Measurements from ENCODE around the gene SLC35C1.
"Not testable (repeated sequence)": the region's sequence is repeated elsewhere in the genome, so short reads cannot be mapped to it uniquely, and the experiment has no call there.

SLC35C1 gene

DNA sequence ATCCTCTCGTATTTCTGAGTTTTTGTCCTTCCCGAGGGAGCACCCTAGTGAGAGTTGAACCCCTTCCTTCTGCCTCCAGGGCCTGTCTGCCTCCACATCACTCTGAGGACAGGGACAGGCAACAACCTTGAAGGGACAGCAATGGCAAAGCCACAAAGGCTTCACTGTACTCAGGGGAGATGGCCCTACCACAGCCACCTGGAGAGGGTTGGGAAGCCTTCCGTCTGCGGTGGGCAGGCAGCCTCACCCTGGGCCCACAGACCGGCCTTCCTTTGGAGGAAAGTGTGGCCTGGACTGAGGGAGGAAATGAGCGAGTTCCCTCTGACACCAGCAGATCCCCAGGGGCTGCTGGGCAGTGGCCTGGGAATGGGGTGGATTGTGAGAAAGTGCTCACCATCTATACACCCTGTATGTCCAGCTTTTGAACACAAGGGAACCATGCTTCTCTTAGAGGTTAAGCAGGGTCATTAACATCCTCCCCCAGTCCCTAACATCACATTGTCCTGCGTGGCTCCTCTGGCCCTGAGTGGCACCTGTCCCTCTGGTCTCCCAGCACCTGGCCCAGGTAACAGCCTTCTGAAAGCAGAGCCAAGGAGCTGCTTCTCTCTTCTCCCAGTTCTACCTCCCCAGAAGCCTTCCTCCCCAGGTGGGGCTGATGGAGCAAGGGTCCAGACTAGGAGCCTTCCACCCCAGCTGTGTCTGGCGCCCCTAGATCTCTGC is 6.8 kb downstream of the SLC35C1 start:
- FAIRE-seq = no peak

GRCh38 chr11:45812581-45813548 is 7.9 kb downstream of the SLC35C1 start:
- no peak for FAIRE-seq

DNA sequence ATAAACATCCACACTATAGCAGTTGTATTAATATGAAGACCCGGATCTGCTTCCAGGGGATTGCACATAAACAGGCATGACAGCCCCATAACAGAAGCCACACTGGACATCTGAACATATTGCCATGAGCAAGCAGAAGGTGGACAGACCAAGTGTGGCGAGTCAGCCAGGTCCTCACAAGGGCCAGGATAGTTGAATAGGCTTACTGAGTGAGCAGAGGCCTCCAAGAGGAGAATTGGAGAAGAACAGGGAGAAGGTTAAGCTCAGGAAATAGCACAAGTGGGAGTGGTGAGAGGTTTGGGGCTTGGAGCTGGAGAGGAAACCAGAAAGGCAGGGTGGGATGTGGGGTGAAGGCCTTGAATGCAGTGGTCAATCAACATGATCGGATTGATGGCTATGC is 10.8 kb downstream of the SLC35C1 start:
- FAIRE-seq = no peak

DNA sequence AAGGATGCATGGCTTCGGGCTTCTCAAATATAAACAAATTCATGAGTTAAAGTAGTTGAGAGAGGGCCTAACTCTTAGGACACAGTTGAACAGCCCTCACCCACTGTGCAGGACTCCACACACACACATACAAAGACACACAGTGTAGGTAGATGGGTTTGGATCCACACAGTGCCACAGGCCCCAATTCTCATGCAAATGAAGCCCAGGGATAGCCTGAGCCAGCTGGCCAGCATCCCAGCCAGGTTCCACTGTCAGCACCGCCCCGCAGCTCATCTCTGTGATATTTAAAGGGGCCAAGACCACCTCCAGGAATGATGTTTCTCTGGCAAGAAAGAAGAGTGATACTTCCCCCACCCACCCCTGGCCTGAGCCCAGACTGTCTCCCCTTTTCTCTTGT is 11.7 kb downstream of the SLC35C1 start:
- no peak for FAIRE-seq

DNA sequence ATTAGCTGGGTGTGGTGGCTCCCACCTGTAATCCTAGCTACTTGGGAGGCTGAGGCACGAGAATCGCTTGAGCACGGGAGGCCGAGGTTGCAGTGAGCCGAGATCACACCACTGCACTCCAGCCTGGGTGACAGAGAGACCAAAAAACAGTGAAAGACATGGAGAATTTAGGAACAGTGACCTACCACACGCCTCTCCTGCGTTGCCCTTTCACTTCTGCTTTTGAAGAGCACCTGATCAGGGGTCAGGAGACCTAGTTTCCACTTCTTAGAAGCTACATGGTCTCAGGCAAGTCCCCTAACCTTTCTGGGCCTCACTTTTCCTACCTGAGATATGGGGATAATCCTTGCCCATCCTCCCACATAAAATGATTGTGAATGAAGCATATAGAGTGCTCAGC is 12.2 kb downstream of the SLC35C1 start:
- no peak for FAIRE-seq

DNA sequence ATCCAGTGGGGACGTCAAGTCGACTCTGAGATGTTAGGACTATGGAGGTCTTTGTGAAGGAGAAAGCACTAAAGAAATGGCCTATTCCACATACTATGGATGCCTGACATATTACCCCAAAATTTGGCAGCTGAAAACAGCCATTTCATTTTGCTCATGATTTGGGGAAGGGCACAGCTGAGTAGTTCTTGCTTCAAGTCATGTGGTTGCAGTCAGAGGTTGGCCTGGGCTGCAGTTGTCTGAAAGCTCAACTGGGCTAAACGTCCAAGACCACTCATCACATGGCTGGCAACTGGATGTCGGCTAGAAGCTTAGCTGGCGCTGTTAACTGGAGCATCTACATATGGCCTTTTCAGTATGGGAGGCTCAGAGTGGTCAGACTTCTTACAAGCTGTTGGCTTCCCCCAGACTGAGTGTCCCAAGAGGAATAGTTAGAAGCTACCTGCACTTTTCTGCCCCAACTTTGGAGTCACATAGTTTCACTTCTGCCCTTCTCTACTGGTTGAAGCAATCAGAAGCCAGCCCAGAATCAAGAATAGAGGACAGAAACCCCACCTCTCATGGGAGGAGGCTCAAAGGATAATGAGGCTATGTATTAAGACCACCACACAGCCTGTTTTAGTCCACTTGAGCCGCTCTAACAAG is 14.1 kb downstream of the SLC35C1 start:
- FAIRE-seq = no peak

DNA sequence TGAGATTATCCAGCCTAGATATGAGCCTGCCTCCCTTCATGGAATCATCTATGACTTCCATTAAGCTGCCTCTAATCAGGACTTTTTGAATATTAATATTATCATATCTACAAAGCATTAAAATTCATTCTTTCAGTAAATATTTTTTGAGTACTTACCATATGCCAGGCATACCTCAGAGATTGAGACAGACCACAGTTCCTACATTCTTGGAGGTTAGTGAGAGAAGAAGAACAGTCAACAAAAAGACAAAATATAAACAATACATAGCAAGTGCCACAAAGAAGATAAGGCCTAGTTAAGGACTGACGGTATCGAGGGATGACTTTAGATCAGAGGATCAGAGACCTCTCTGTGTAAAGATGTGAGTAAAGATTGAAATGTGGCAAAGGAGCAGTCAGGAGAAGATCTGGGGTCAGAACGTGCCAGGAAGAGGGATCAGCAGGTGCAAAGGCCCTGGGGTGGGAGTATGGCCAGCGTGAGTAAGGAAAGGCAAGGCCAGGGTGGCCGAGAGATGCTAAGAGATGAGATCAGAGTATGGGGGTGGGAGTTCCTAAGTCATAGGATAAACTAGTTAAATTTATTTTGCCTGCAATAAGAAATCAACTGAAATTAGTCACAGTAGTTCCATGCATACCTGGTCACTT is 15.4 kb downstream of the SLC35C1 start:
- FAIRE-seq = no peak

DNA sequence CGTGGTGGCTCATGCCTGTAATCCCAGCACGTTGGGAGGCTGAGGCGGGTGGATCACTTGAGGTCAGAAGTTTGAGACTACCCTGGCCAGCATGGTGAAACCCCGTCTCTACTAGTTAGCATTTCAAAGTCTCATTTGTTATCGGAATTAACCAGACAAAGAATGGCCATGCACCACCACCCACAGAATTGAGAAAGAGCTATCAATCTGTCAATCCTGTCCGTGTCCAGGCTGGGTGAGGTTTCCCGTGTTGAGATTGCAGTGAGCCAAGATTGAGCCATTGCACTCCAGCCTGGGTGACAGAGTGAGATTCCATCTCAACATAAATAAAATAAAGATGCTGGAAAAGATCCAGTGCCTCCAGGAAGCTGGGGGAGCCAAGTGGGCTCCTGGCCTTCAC is 21.5 kb downstream of the SLC35C1 start:
- peak; percentile 100 for FAIRE-seq

DNA sequence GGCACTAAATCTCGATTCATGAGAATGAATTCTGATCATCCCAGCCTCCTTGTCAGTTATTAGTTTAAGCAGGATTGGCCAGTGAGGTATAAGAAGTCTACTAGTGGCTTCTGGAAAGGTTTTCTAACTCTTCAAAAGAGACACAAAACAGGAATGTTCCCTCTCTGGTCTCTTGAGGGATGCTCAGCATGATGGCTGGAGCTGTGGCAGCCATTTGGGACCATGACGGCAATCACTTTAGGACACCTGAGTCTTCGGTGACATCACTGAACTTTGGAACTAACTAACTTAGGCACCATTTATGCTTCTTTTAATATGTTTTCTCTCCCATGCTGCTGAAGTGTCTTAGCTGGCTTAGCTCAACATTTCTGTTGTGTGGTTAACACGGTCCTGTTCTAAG is 22.2 kb downstream of the SLC35C1 start:
- no peak for FAIRE-seq

DNA sequence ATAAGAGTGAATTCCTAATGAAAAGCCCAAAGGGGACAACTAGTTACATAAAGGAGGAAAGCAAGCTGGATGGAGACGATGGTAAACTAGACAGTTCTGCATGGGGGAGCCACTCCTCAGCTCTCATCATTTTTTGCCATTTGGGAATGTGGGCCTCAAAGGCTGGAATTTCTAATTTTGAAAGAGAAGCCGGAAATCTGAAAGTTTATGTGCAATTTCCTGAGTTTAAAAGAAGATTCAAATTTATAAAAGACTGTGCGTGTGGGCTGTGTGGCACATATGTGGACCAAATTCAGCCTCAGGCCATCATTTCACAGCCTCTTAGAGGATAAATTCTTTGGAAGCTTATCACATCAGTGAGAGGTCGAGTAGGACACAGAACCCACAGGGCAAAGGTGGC is 24.0 kb downstream of the SLC35C1 start:
- FAIRE-seq = no peak

DNA sequence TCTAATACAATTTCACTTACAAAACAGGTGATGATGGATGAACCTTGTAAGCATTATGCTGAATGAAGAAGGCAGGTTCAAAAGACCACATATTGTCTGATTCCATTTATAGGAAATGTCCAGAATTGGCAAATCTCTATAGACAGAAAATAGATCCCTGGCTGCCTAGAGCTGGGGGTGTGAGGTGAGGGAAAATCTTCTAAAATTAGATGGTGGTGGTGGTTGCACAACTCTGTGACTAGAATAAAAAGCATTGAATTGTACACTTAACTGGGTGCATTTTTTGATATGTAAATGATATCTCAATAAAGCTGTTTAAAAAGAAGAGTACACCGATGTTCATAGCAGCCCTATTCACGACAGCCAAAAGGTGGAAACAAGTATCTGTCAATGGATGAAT is 25.6 kb downstream of the SLC35C1 start:
- FAIRE-seq = no peak

DNA sequence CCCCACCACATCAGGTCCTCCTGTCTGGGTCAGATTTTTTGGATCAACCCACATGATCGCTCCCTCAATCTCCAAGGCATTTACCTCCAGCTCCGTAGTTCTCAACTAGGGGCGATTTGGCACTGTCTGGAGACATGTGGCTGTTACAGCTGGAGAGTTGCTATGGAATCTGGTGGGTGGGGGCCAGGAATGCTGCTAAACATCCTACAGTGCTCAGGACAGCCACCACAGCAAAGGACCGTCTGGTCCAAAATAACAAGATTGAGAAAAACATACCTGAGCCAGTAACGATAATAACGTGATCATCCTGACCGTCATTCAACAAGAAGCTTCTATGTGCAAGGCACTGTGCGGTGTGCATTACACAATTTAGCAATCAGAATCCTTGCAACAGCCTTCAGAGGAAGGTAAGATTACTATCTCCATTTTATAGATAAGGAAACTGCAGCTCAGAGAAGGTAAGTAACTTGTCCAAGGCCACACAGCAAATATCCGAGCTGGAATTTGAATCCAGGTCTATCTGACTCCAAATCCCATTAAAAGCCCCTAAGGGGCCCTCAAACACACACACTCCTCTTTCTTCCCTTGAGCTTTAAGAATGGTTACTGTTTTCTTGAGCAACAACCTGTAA is 28.0 kb downstream of the SLC35C1 start:
- no peak for FAIRE-seq

- no peak for FAIRE-seq
Measured at GRCh38 chr11:45833761-45834160, 28.8 kb downstream of the SLC35C1 start.

- no peak for FAIRE-seq
Measured at GRCh38 chr11:45834298-45834756, 29.4 kb downstream of the SLC35C1 start.

DNA sequence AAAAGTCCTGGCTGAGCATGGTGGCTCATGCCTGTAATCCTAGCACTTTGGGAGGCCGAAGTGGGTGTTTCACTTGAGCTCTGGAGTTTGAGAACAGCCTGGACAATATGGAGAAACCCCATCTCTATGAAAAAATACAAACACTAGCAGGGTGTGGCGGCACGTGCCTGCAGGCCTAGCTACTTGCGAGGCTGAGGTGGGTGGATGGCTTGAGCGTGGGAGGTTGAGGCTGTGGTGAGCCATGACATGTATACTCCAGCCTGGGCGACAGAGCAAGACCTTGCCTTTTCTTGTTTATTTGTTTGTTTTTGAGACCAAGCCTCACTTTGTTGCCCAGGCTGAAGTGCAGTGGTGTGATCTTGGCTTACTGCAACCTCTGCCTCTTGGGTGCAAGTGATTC is 34.3 kb downstream of the SLC35C1 start:
- no peak for FAIRE-seq

DNA sequence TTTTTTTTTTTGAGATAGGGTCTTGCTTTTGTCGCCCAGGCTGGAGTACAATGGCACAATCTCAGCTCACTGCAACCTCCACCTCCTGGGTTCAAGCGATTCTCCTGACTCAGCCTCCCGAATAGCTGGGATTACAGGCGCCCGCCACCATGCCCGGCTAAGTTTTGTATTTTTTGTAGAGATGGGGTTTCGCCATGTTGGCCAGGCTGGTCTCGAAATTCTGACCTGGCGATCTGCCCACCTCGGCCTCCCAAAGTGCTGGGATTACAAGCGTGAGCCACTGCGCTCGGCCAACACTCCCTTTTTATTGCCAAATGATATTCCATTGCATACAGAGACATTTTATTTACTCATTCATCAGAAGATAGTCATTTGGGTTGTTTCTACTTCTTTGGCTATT is 35.3 kb downstream of the SLC35C1 start:
- not testable (repeated sequence) for FAIRE-seq

DNA sequence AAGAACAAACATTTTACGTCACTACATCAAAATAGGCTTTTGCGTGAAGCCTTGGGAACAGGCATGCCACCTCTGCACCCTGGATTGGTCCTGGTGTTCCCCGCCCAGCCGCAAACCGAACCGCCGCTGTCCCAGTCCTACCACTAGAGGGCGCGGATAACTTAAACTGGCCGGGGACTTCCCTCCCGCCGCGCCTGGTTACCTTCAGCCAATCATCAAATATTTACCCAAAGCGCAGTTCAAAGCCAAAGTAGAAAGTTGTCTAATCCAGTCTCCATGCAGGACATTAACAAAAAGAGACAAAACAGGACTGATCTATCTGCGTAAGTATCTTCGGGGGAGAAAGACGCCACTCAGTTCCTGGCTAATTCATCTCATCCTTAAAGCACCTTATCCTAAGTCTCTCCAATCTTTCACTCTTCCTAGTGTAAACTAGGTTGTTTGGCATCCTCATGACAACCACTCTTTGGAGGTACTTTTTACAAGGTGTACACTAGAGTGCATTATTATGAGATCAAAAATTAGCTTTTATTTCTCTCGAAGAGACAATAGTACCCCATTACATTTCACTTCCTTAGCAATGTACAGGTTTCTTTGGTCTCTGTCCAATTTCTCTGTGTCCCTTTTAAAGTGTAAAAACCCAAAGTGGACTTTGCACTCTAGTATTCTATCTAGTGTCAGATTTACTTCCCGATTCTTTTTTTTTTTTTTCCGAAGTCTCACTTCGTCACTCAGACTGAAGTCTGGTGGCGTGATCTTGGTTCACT is 38.4 kb downstream of the SLC35C1 start:
- peak; percentile 77 for FAIRE-seq

GRCh38 chr11:45844822-45845578 is 40.1 kb downstream of the SLC35C1 start:
- FAIRE-seq = no peak

GRCh38 chr11:45846174-45846675 is 41.3 kb downstream of the SLC35C1 start:
- no peak for FAIRE-seq

Measured in islet of Langerhans (tissue), 1 donor.